Panc1 (cell line): ENCODE data around the gene TP53RK. TPM values are rescaled to one million over a fixed set of nuclear protein-coding genes. Genes with fewer than 3 reads are reported as not detected.

Experiments
- ATAC-seq: fragments of 200-7000 bp; cut with Tn5 transposase; 2 replicates; pipeline ENCODE4 v1.9.1; 2020; ENCODE audit warnings: mild to moderate bottlenecking, moderate library complexity
- BruUV-seq: library from RNA; stranded (reverse); fragments of 400-500 nt; replicated peaks from 2 replicates; lab custom pipeline; 2021; lab: Mats Ljungman, UMichigan
- CTCF ChIA-PET: fragments of 300-600 bp; sonication (Branson Sonifier 250); formaldehyde crosslinking; loops from one replicate; lab custom pipeline; 2022; ENCODE audit warnings: antibody characterized with exemption; lab: Charles Lee
- POLR2A ChIA-PET: fragments of 300-600 bp; sonication (Branson Sonifier 250); formaldehyde crosslinking; loops from one replicate; lab custom pipeline; 2022; ENCODE audit warnings: antibody characterized with exemption; lab: Charles Lee
- DNase-seq: peaks from one replicate; pipeline ENCODE4 v3.0.0-alpha.2; 2010; ENCODE audit warnings: low read depth, low spot score
- H3K27ac ChIP-seq: 2 replicates; pipeline ENCODE4 v1.5.1; 2011; ENCODE audit warnings: mild to moderate bottlenecking, low read length, inconsistent platforms
- H3K27me3 ChIP-seq: fragments of 200-500 bp; sonication (Bioruptor generic); 2 replicates; pipeline ENCODE4 v1.6.0; 2014; ENCODE audit warnings: low read length, inconsistent platforms; ENCODE audit not compliant: control insufficient read depth, insufficient read depth
- H3K36me3 ChIP-seq: fragments of 200-500 bp; sonication (Bioruptor generic); 2 replicates; pipeline ENCODE4 v1.5.1; 2014; ENCODE audit warnings: inconsistent platforms, mild to moderate bottlenecking, low read length, moderate library complexity; ENCODE audit not compliant: control insufficient read depth, insufficient read depth
- H3K4me1 ChIP-seq: 2 replicates; pipeline ENCODE4 v1.5.1; 2011; ENCODE audit warnings: inconsistent platforms, mild to moderate bottlenecking, low read length, moderate library complexity; ENCODE audit not compliant: control insufficient read depth, insufficient read depth
- H3K4me3 ChIP-seq, 2 experiments: 2 replicates each; pipeline ENCODE4 v1.5.1; 2011 to 2012; ENCODE audit warnings: low read depth in 2 of 2, low read length in 2 of 2, mild to moderate bottlenecking in 2 of 2, inconsistent platforms in 1 of 2, moderate library complexity in 1 of 2
- H3K9me3 ChIP-seq: fragments of 200-500 bp; sonication (Bioruptor generic); 2 replicates; pipeline ENCODE4 v1.5.1; 2014; ENCODE audit warnings: low read depth, mild to moderate bottlenecking, inconsistent platforms, low read length, moderate library complexity; ENCODE audit not compliant: control insufficient read depth, insufficient read depth
- POLR2AphosphoS5 ChIP-seq: IDR thresholded peaks from 2 replicates; pipeline ENCODE4 v1.6.1; 2012; ENCODE audit warnings: mild to moderate bottlenecking, low read depth, low read length, moderate library complexity
- SIN3A ChIP-seq: IDR thresholded peaks from 2 replicates; pipeline ENCODE4 v1.6.1; 2012; ENCODE audit warnings: low read depth, mild to moderate bottlenecking, low read length, moderate library complexity, borderline replicate concordance; ENCODE audit not compliant: insufficient read depth
- TCF7L2 ChIP-seq: IDR thresholded peaks from 2 replicates; pipeline ENCODE4 v1.6.1; 2011; ENCODE audit warnings: mild to moderate bottlenecking, low read depth, low read length, inconsistent platforms
- in situ Hi-C: cut with HindIII; loops from 2 replicates; pipeline ENCODE4 v1.10.0; 2016; ENCODE audit warnings: low sequenced_read_pairs, low pct_unique_long_range_greater_than_20kb
- intact Hi-C: fragments of 100-400 bp; cut with micrococcal nuclease; formaldehyde crosslinking; loops from one replicate; pipeline ENCODE4 v1.10.0; 2022; ENCODE audit not compliant: unreplicated experiment
- total RNA-seq: library from RNA; stranded (reverse); gene quantifications from one replicate; pipeline ENCODE4 v1.2.1, GENCODE V29; 2021; ENCODE audit not compliant: unreplicated experiment
- TF ChIP-seq, protein P1 (sequence below): fragments of 450-650 bp; IDR thresholded peaks from 2 replicates; pipeline ENCODE4 v1.5.1; 2017; ENCODE audit warnings: mild to moderate bottlenecking
- TF ChIP-seq, protein P2 (sequence below), 2 experiments: IDR thresholded peaks; 2 replicates each; pipeline ENCODE4 v1.6.1; 2011 to 2012; ENCODE audit warnings: low read depth in 2 of 2, control low read depth in 1 of 2, low read length in 1 of 2, mild to moderate bottlenecking in 1 of 2, moderate library complexity in 1 of 2; ENCODE audit not compliant: insufficient read depth in 1 of 2

Gene TP53RK
- total RNA-seq, 1 experiment from 2014 or later = 13.7 TPM

DNA sequence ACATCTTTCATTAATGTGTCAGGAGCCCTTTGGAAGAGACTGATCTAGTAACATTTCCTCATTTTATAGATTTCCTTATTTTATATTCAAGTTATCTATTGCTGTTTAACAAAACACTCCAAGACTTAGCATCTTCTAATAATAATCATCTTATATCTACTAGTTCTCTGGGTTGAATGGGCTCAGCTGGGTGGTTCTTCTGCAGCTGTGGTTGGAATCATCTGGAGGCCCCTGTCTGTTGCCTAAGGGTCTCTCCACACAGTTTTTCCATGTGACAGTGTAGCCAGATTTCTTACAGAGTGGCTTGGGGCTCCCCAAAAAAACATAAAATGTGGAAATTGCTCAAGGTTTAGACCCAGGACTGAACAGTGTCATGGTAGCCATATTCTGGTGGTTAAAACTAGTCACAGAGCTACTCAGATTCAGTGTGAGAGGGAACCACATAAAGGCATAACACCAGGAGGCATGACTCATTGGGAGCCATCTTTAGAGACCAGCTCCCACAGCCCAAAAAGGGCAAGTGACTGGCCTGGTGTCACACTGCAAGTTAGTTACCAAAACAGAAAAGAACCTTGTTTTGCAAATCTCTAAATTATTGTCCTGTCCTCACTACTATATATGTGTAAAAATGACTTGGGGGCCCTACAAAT lies 31.7 kb upstream of the TP53RK start:
- no peaks in the 10 kb centered on the region; the same call in 1 of the 2 replicates for H3K9me3 ChIP-seq
- H3K27ac ChIP-seq = no peak overlapping the region
- BruUV-seq = no TSS peak
- intact Hi-C loops = no loop called here
- in situ Hi-C loops = no loop called here
- POLR2A ChIA-PET = no interaction called here
- ATAC-seq = no peak
- no peaks in the 10 kb centered on the region for H3K4me1 ChIP-seq
- CTCF ChIA-PET = interaction anchor here (0.6 to 0.7 kb wide), 2 partner anchors 31 to 1019 kb away, joined by 4 to 7 read pairs; no protein-coding TSS in a partner anchor
- H3K4me3 ChIP-seq = no peak overlapping the region
- H3K36me3 ChIP-seq = no peaks in the 10 kb centered on the region
- DNase-seq = no peak
- TF ChIP-seq, protein P1, sequence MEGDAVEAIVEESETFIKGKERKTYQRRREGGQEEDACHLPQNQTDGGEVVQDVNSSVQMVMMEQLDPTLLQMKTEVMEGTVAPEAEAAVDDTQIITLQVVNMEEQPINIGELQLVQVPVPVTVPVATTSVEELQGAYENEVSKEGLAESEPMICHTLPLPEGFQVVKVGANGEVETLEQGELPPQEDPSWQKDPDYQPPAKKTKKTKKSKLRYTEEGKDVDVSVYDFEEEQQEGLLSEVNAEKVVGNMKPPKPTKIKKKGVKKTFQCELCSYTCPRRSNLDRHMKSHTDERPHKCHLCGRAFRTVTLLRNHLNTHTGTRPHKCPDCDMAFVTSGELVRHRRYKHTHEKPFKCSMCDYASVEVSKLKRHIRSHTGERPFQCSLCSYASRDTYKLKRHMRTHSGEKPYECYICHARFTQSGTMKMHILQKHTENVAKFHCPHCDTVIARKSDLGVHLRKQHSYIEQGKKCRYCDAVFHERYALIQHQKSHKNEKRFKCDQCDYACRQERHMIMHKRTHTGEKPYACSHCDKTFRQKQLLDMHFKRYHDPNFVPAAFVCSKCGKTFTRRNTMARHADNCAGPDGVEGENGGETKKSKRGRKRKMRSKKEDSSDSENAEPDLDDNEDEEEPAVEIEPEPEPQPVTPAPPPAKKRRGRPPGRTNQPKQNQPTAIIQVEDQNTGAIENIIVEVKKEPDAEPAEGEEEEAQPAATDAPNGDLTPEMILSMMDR = no peak
- H3K27me3 ChIP-seq = no peaks in the 10 kb centered on the region

DNA sequence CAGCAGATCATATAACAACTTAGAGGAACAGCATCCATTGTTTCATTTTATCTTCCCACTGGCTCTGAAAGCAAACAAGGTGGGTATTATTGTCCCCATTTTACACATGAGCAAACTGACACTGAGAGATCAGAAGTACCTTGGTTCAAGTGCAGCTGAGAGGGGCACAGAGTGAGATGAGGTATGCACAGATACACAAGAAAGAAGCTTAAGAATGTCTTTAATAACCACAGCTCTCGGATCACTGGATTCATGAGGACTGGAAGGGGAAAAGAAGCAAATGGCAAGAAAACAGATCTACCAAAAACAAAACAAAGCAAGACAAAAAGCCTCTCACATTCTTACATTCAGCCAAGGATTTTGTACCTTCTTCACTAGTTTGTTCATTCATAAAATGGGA lies 30.8 kb upstream of the TP53RK start:
- ChIA-PET CTCF (no interaction called here), POLR2A (no interaction called here)
- Histone ChIP-seq H3K27ac (no peak overlapping the region), H3K27me3 (no peaks in the 10 kb centered on the region), H3K36me3 (no peaks in the 10 kb centered on the region), H3K4me3 (no peak overlapping the region), H3K9me3 (no peaks in the 10 kb centered on the region; the same call in 1 of the 2 replicates), H3K4me1 (no peaks in the 10 kb centered on the region)
- in situ Hi-C loops = no loop called here
- ATAC-seq (no peak), DNase-seq (no peak)
- no TSS peak for BruUV-seq
- intact Hi-C loops = no loop called here
- TF ChIP-seq, protein P1 = no peak
- TF ChIP-seq POLR2AphosphoS5 = no peak
- TF ChIP-seq SIN3A = no peak

DNA sequence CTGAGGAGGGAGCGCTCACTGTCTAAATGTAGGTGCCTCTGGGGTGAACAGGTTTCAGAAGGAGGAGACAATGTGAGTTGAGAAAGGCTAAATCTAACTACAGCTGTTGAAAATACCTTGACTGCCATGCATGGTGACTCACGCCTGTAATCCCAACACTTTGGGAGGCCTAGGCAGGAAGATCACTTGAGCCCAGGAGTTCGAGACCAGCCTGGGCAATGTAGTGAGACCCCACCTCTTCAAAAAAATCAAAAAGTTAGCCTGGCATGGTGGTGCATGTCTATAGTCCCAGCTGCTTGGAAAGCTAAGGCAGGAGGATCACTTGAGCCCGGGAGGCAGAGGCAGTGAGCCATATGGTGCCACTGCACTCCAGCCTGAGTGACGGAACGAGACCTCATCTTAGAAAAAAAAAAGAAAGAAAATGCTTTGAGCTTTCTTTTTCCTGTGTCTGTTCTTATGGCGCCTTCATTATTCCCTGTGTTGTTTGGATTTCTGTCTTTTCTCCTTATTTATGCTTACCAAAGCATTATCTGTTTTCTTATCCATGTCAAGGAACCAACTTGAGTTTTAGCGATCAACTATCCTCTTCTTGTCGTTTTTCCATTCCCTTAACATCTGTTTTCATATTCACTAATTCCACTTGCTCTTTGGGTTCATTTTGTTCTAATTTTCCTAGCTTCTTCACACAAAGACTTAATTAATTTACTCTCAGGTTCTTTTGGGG lies 28.7 kb upstream of the TP53RK start:
- Histone ChIP-seq H3K36me3 (no peaks in the 10 kb centered on the region), H3K4me1 (no peaks in the 10 kb centered on the region), H3K9me3 (no peaks in the 10 kb centered on the region; the same call in 1 of the 2 replicates), H3K27ac (no peak overlapping the region), H3K27me3 (no peaks in the 10 kb centered on the region), H3K4me3 (no peak overlapping the region)
- ChIA-PET POLR2A (no interaction called here), CTCF (no interaction called here)
- ATAC-seq = no peak
- BruUV-seq = no TSS peak
- no peak for DNase-seq
- intact Hi-C loops (no loop called here), in situ Hi-C loops (no loop called here)
- no peak for TF ChIP-seq SIN3A
- TF ChIP-seq TCF7L2 = no peak
- TF ChIP-seq POLR2AphosphoS5 = no peak
- TF ChIP-seq, protein P2, sequence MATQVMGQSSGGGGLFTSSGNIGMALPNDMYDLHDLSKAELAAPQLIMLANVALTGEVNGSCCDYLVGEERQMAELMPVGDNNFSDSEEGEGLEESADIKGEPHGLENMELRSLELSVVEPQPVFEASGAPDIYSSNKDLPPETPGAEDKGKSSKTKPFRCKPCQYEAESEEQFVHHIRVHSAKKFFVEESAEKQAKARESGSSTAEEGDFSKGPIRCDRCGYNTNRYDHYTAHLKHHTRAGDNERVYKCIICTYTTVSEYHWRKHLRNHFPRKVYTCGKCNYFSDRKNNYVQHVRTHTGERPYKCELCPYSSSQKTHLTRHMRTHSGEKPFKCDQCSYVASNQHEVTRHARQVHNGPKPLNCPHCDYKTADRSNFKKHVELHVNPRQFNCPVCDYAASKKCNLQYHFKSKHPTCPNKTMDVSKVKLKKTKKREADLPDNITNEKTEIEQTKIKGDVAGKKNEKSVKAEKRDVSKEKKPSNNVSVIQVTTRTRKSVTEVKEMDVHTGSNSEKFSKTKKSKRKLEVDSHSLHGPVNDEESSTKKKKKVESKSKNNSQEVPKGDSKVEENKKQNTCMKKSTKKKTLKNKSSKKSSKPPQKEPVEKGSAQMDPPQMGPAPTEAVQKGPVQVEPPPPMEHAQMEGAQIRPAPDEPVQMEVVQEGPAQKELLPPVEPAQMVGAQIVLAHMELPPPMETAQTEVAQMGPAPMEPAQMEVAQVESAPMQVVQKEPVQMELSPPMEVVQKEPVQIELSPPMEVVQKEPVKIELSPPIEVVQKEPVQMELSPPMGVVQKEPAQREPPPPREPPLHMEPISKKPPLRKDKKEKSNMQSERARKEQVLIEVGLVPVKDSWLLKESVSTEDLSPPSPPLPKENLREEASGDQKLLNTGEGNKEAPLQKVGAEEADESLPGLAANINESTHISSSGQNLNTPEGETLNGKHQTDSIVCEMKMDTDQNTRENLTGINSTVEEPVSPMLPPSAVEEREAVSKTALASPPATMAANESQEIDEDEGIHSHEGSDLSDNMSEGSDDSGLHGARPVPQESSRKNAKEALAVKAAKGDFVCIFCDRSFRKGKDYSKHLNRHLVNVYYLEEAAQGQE (IDR thresholded peaks at IDR 0.05; ENCODE audit: insufficient read depth in 1 of 2, low read depth in 2 of 2, low read length in 1 of 2) = no peak
- TF ChIP-seq, protein P1 = no peak
